Adrenal gland (tissue), 5 donors: ENCODE measurements around the gene BMERB1.
"Not testable (repeated sequence)": the region's sequence is repeated elsewhere in the genome, so short reads cannot be mapped to it uniquely, and the experiment has no call there.

Source experiments
- CTCF ChIP-seq, 6 experiments: fragments of 450-650 bp in 4 of 6; fragments of 200-600 bp in 2 of 6; sonication (generic) in 1 of 6; IDR thresholded peaks; 1 replicate in 5 of 6; 2 replicates in 1 of 6; pipeline versions ENCODE4 v1.5.1 to v1.8.0; 2016 to 2021; ENCODE audit warnings: antibody characterized with exemption in 6 of 6, mild to moderate bottlenecking in 2 of 6, moderate library complexity in 1 of 6
- POLR2A ChIP-seq, 2 donors: fragments of 450-650 bp; IDR thresholded peaks; one replicate each; pipeline ENCODE4 v1.6.1; 2017; ENCODE audit warnings: antibody characterized with exemption in 2 of 2, mild to moderate bottlenecking in 2 of 2, moderate library complexity in 1 of 2
- donor health status: DM: no; HTN: no; CAD: no.

- not testable (repeated sequence) for TF ChIP-seq CTCF, POLR2A (IDR thresholded peaks at IDR 0.05)
Observed at GRCh38 chr16:15607221-15607699, 172.9 kb downstream of the BMERB1 start.
